ENCODE data around the gene STK32B.
"Not testable (repeated sequence)": the region's sequence is repeated elsewhere in the genome, so short reads cannot be mapped to it uniquely, and the experiment has no call there.

Gene STK32B

GRCh38 chr4:5249727-5250126 is 198.4 kb downstream of the STK32B start:
- Histone ChIP-seq H3K4me1 (ENCODE audit: insufficient read depth, low read length) (no peaks in the 10 kb centered on the region), H3K9ac (ENCODE audit: low read depth, low read length) (no peak overlapping the region), H3K4me3 (ENCODE audit: low read length) (no peak overlapping the region), H3K27ac (ENCODE audit: low read length) (no peak overlapping the region), H3K36me3 (ENCODE audit: insufficient read depth, low read depth, low read length) (no peaks in the 10 kb centered on the region), H3K9me3 (ENCODE audit: insufficient read depth, low read depth, low read length) (peaks cover 19% of the 10 kb centered on the region; the same call in 1 of the 2 replicates), H3K27me3 (ENCODE audit: insufficient read depth, low read length) (no peaks in the 10 kb centered on the region)

DNA sequence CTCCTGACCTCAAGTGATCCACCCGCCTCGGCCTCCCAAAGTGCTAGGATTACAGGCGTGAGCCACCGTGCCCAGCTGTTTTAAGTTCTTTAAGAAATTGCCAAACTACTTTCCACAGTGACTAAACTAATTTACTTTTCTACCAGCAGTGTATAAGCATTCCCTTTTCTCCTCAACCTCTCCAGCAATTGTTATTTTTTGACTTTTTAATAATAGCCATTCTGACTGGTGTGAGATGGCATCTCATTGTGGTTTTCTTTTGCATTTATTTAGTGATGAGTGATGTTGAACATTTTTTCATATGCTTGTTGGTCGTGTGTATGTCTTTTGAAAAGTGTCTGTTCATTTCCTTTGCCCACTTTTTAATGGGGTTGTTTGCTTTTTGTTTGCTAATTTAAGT is 199.3 kb downstream of the STK32B start:
- H3K4me1 ChIP-seq (ENCODE audit: insufficient read depth, low read length); H3K4me3 ChIP-seq (ENCODE audit: low read length); H3K36me3 ChIP-seq (ENCODE audit: insufficient read depth, low read depth, low read length); H3K27me3 ChIP-seq (ENCODE audit: insufficient read depth, low read length); H3K27ac ChIP-seq (ENCODE audit: low read length); H3K9ac ChIP-seq (ENCODE audit: low read depth, low read length): not testable (repeated sequence)
- peaks cover 19% of the 10 kb centered on the region; the same call in 1 of the 2 replicates for H3K9me3 ChIP-seq (ENCODE audit: insufficient read depth, low read depth, low read length)

DNA sequence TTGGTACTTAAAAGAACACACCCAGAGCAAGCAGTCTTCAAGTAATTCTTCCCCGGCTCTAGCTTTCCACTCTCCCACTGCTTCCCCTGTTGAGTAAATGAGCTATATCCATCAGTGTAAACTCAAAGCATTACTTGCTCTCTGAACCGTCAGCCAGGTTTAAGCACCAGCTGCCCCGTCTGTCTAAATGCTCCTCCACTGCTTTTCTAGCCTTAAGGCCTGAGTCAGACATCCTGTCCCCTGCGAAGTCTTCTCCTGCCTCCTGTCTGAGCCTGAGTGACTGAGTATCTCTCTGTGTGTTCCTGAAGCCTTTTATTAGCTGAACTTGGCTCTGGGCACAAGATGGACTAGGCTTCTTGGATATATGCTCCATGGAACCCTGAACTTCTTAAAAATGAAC is 205.1 kb downstream of the STK32B start:
- no peaks in the 10 kb centered on the region for H3K27me3 ChIP-seq (ENCODE audit: insufficient read depth, low read length)
- no peaks in the 10 kb centered on the region for H3K36me3 ChIP-seq (ENCODE audit: insufficient read depth, low read depth, low read length)
- no peaks in the 10 kb centered on the region for H3K9me3 ChIP-seq (ENCODE audit: insufficient read depth, low read depth, low read length)
- H3K4me1 ChIP-seq (ENCODE audit: insufficient read depth, low read length), result no peaks in the 10 kb centered on the region
- no peak overlapping the region for H3K27ac ChIP-seq (ENCODE audit: low read length)
- no peak overlapping the region for H3K4me3 ChIP-seq (ENCODE audit: low read length)
- no peak overlapping the region for H3K9ac ChIP-seq (ENCODE audit: low read depth, low read length)

- H3K27me3 ChIP-seq (ENCODE audit: insufficient read depth, low read length), result no peaks in the 10 kb centered on the region
- no peaks in the 10 kb centered on the region for H3K4me1 ChIP-seq (ENCODE audit: insufficient read depth, low read length)
- H3K27ac ChIP-seq (ENCODE audit: low read length), result no peak overlapping the region
- no peaks in the 10 kb centered on the region for H3K9me3 ChIP-seq (ENCODE audit: insufficient read depth, low read depth, low read length)
- no peaks in the 10 kb centered on the region for H3K36me3 ChIP-seq (ENCODE audit: insufficient read depth, low read depth, low read length)
- H3K4me3 ChIP-seq (ENCODE audit: low read length), result no peak overlapping the region
- no peak overlapping the region for H3K9ac ChIP-seq (ENCODE audit: low read depth, low read length)
Measured at GRCh38 chr4:5257086-5257485, 205.8 kb downstream of the STK32B start.

GRCh38 chr4:5259471-5259870 is 208.2 kb downstream of the STK32B start:
- Histone ChIP-seq H3K9me3 (ENCODE audit: insufficient read depth, low read depth, low read length) (no peaks in the 10 kb centered on the region), H3K9ac (ENCODE audit: low read depth, low read length) (no peak overlapping the region), H3K4me3 (ENCODE audit: low read length) (no peak overlapping the region), H3K4me1 (ENCODE audit: insufficient read depth, low read length) (no peaks in the 10 kb centered on the region), H3K27me3 (ENCODE audit: insufficient read depth, low read length) (no peaks in the 10 kb centered on the region), H3K36me3 (ENCODE audit: insufficient read depth, low read depth, low read length) (no peaks in the 10 kb centered on the region), H3K27ac (ENCODE audit: low read length) (no peak overlapping the region)

DNA sequence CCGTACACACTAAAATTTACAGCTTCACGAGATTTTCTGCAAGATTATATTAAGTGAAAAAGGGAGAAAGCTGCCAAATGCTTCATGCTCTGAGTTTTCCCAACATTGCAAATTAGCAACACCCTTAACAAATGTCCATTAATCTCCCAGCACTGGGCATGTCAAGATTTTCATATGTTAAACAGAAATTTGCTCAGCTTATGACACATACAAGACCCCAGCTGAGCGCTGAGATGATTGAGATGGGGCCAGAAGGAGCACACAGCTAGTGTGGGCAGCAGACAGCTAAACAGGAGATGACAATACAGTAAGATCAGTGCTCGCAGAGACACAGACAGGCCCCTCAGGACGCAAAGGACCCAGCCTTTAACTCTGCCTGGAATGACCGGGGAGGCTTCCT is 208.8 kb downstream of the STK32B start:
- H3K36me3 ChIP-seq (ENCODE audit: insufficient read depth, low read depth, low read length), result no peaks in the 10 kb centered on the region
- H3K27me3 ChIP-seq (ENCODE audit: insufficient read depth, low read length), result no peaks in the 10 kb centered on the region
- H3K9ac ChIP-seq (ENCODE audit: low read depth, low read length), result no peak overlapping the region
- no peak overlapping the region for H3K27ac ChIP-seq (ENCODE audit: low read length)
- no peak overlapping the region for H3K4me3 ChIP-seq (ENCODE audit: low read length)
- no peaks in the 10 kb centered on the region for H3K9me3 ChIP-seq (ENCODE audit: insufficient read depth, low read depth, low read length)
- H3K4me1 ChIP-seq (ENCODE audit: insufficient read depth, low read length), result no peaks in the 10 kb centered on the region

DNA sequence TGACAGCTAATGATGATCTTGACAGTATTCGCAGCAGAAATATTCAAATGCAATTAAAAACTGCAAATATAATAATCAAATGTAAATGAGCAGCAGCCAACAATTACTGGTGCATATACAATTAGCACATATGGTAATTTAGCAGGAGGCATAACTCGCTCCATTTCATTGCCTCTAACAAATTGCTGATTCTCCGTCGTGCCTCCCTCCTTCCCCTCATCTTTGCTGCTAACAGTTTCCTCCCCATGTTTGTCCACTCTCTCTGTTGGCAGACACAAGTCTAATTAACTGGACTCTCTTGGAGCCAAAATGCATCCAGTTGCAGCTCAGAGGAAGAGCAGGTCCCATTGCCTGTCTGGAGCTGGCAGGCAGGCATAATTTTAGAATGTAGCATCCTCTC is 210.6 kb downstream of the STK32B start:
- no peak overlapping the region for H3K4me3 ChIP-seq (ENCODE audit: low read length)
- no peaks in the 10 kb centered on the region for H3K36me3 ChIP-seq (ENCODE audit: insufficient read depth, low read depth, low read length)
- H3K9ac ChIP-seq (ENCODE audit: low read depth, low read length), result no peak overlapping the region
- H3K27me3 ChIP-seq (ENCODE audit: insufficient read depth, low read length), result no peaks in the 10 kb centered on the region
- no peaks in the 10 kb centered on the region for H3K9me3 ChIP-seq (ENCODE audit: insufficient read depth, low read depth, low read length)
- H3K27ac ChIP-seq (ENCODE audit: low read length), result no peak overlapping the region
- no peaks in the 10 kb centered on the region for H3K4me1 ChIP-seq (ENCODE audit: insufficient read depth, low read length)

GRCh38 chr4:5266991-5267390 is 215.7 kb downstream of the STK32B start:
- Histone ChIP-seq H3K36me3 (ENCODE audit: insufficient read depth, low read depth, low read length) (no peaks in the 10 kb centered on the region), H3K9me3 (ENCODE audit: insufficient read depth, low read depth, low read length) (no peaks in the 10 kb centered on the region), H3K27me3 (ENCODE audit: insufficient read depth, low read length) (no peaks in the 10 kb centered on the region), H3K27ac (ENCODE audit: low read length) (no peak overlapping the region), H3K9ac (ENCODE audit: low read depth, low read length) (no peak overlapping the region), H3K4me1 (ENCODE audit: insufficient read depth, low read length) (no peaks in the 10 kb centered on the region), H3K4me3 (ENCODE audit: low read length) (no peak overlapping the region)

GRCh38 chr4:5267408-5267807 is 216.1 kb downstream of the STK32B start:
- no peaks in the 10 kb centered on the region for H3K4me1 ChIP-seq (ENCODE audit: insufficient read depth, low read length)
- H3K27me3 ChIP-seq (ENCODE audit: insufficient read depth, low read length), result no peaks in the 10 kb centered on the region
- no peak overlapping the region for H3K9ac ChIP-seq (ENCODE audit: low read depth, low read length)
- no peak overlapping the region for H3K4me3 ChIP-seq (ENCODE audit: low read length)
- no peaks in the 10 kb centered on the region for H3K9me3 ChIP-seq (ENCODE audit: insufficient read depth, low read depth, low read length)
- H3K36me3 ChIP-seq (ENCODE audit: insufficient read depth, low read depth, low read length), result no peaks in the 10 kb centered on the region
- H3K27ac ChIP-seq (ENCODE audit: low read length), result no peak overlapping the region

DNA sequence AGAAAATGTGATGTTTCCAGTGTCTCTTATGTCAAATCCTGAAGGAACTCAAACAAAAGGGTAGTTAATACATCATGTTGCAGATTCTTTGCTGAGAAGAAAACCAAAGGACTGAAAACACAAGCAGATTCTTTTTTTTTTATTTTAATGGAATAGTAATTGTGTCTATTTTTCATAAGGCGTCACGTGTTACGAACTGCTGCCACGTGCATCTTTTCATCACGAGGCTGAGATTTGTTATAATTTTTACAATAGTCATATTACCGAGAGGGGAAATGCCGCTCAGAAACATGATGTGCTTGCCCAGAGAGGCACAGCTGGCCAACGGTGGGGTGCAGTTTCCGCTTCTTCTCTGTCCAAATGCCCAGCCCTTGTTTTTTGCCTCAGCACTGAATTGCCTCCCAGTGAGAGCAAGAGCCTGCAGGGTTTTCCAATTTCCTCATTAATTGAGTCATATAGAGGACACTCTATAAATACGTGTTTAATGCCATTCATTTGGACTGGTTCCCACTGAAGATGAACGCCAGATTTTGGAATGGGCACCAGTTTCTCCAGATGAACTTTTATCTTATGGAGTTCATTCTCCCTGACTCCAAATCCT is 225.3 kb downstream of the STK32B start:
- no peaks in the 10 kb centered on the region for H3K4me1 ChIP-seq (ENCODE audit: insufficient read depth, low read length)
- no peaks in the 10 kb centered on the region for H3K36me3 ChIP-seq (ENCODE audit: insufficient read depth, low read depth, low read length)
- H3K9ac ChIP-seq (ENCODE audit: low read depth, low read length), result no peak overlapping the region
- no peaks in the 10 kb centered on the region for H3K27me3 ChIP-seq (ENCODE audit: insufficient read depth, low read length)
- no peaks in the 10 kb centered on the region for H3K9me3 ChIP-seq (ENCODE audit: insufficient read depth, low read depth, low read length)
- H3K4me3 ChIP-seq (ENCODE audit: low read length), result no peak overlapping the region
- H3K27ac ChIP-seq (ENCODE audit: low read length), result no peak overlapping the region

DNA sequence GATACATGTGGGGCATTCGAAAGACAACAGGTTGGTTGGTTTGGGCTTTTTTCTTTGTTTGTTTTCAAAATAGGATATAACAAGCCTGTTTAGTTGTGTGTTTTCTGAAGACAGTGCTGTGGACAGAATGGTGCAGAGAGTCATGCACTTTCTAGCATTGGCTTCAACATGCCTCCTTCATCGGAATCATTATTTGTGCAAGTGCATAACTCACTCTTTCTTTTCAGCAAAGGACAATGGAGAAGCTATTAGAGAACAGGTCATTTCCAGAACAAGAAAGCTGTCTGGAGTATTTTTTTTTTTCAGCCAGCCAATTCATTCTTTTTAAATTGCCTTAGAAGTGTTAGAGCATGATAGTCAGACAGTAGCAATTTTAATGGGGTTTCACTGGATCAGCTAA is 225.8 kb downstream of the STK32B start:
- H3K9ac ChIP-seq (ENCODE audit: low read depth, low read length), result no peak overlapping the region
- no peaks in the 10 kb centered on the region for H3K27me3 ChIP-seq (ENCODE audit: insufficient read depth, low read length)
- no peaks in the 10 kb centered on the region for H3K4me1 ChIP-seq (ENCODE audit: insufficient read depth, low read length)
- no peaks in the 10 kb centered on the region for H3K9me3 ChIP-seq (ENCODE audit: insufficient read depth, low read depth, low read length)
- no peaks in the 10 kb centered on the region for H3K36me3 ChIP-seq (ENCODE audit: insufficient read depth, low read depth, low read length)
- no peak overlapping the region for H3K4me3 ChIP-seq (ENCODE audit: low read length)
- H3K27ac ChIP-seq (ENCODE audit: low read length), result no peak overlapping the region

GRCh38 chr4:5278213-5278612 is 226.9 kb downstream of the STK32B start:
- Histone ChIP-seq H3K9me3 (ENCODE audit: insufficient read depth, low read depth, low read length) (no peaks in the 10 kb centered on the region), H3K36me3 (ENCODE audit: insufficient read depth, low read depth, low read length) (no peaks in the 10 kb centered on the region), H3K4me1 (ENCODE audit: insufficient read depth, low read length) (no peaks in the 10 kb centered on the region), H3K27ac (ENCODE audit: low read length) (no peak overlapping the region), H3K4me3 (ENCODE audit: low read length) (no peak overlapping the region), H3K27me3 (ENCODE audit: insufficient read depth, low read length) (no peaks in the 10 kb centered on the region), H3K9ac (ENCODE audit: low read depth, low read length) (no peak overlapping the region)

DNA sequence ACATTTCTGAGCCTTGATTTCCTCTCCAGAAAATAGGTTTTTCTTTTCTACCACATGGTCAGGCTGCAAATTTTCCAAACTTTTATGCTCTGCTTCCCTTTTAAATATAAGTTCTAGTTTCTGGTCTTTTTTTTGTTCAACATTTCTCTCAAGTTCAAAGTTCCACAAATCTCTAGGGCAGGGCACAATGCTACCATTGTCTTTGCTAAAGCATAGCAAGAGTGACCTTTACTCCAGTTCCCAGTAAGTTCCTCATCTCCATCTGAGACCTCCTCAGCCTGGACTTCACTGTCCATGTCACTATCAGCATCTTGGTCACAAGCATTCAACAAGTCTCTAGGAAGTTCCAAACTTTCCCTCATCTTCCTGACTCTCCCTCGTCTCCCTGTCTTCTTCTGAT is 228.8 kb downstream of the STK32B start:
- H3K4me3 ChIP-seq (ENCODE audit: low read length); H3K9ac ChIP-seq (ENCODE audit: low read depth, low read length); H3K36me3 ChIP-seq (ENCODE audit: insufficient read depth, low read depth, low read length); H3K9me3 ChIP-seq (ENCODE audit: insufficient read depth, low read depth, low read length); H3K4me1 ChIP-seq (ENCODE audit: insufficient read depth, low read length); H3K27ac ChIP-seq (ENCODE audit: low read length); H3K27me3 ChIP-seq (ENCODE audit: insufficient read depth, low read length): not testable (repeated sequence)
